ENCODE measurements around the gene MEX3C.
A peak's percentile ranks its signal among the peaks of the same experiment; 100 is the strongest.

The MEX3C gene

GRCh38 chr18:51229328-51229727 lies 31.8 kb upstream of the MEX3C start:
- no peak for DNase-seq (ENCODE audit: low read depth)
- no peak overlapping the region for H3K4me3 ChIP-seq (ENCODE audit: low read depth, low read length)
- TF ChIP-seq MAX (IDR thresholded peaks at IDR 0.05; ENCODE audit: low read depth, low read length) (no peak), POLR2A (IDR thresholded peaks at IDR 0.05; ENCODE audit: extremely low read depth, insufficient read length) (no peak), MYC (IDR thresholded peaks at IDR 0.05; ENCODE audit: low read depth, low read length) (no peak), CTCF (IDR thresholded peaks at IDR 0.05; ENCODE audit: low read depth, low read length) (no peak)

GRCh38 chr18:51227660-51228059 lies 30.2 kb upstream of the MEX3C start:
- no peak for DNase-seq (ENCODE audit: low read depth)
- TF ChIP-seq POLR2A (IDR thresholded peaks at IDR 0.05; ENCODE audit: extremely low read depth, insufficient read length) (no peak), MYC (IDR thresholded peaks at IDR 0.05; ENCODE audit: low read depth, low read length) (no peak), CTCF (IDR thresholded peaks at IDR 0.05; ENCODE audit: low read depth, low read length) (no peak), MAX (IDR thresholded peaks at IDR 0.05; ENCODE audit: low read depth, low read length) (no peak)

GRCh38 chr18:51226587-51227350 lies 29.3 kb upstream of the MEX3C start:
- TF ChIP-seq POLR2A (IDR thresholded peaks at IDR 0.05; ENCODE audit: extremely low read depth, insufficient read length) = no peak
- TF ChIP-seq MAX (IDR thresholded peaks at IDR 0.05; ENCODE audit: low read depth, low read length) = no peak
- no peak for TF ChIP-seq CTCF (IDR thresholded peaks at IDR 0.05; ENCODE audit: low read depth, low read length)
- no peak for TF ChIP-seq MYC (IDR thresholded peaks at IDR 0.05; ENCODE audit: low read depth, low read length)
- DNase-seq (ENCODE audit: low read depth) = no peak
- H3K4me3 ChIP-seq (ENCODE audit: low read depth, low read length) = no peak overlapping the region

More at GRCh38 chr18:51227660-51228059, 30.2 kb upstream of the MEX3C start:
- H3K4me3 ChIP-seq (ENCODE audit: low read depth, low read length) = no peak overlapping the region

- H3K4me3 ChIP-seq (ENCODE audit: low read depth, low read length) = no peak overlapping the region
- DNase-seq (ENCODE audit: low read depth) = no peak
- TF ChIP-seq MYC (IDR thresholded peaks at IDR 0.05; ENCODE audit: low read depth, low read length) (no peak), POLR2A (IDR thresholded peaks at IDR 0.05; ENCODE audit: extremely low read depth, insufficient read length) (no peak), MAX (IDR thresholded peaks at IDR 0.05; ENCODE audit: low read depth, low read length) (no peak), CTCF (IDR thresholded peaks at IDR 0.05; ENCODE audit: low read depth, low read length) (no peak)
Measured at GRCh38 chr18:51226068-51226467, 28.6 kb upstream of the MEX3C start.

- TF ChIP-seq MAX (IDR thresholded peaks at IDR 0.05; ENCODE audit: low read depth, low read length) = no peak
- H3K4me3 ChIP-seq (ENCODE audit: low read depth, low read length) = no peak overlapping the region
- no peak for DNase-seq (ENCODE audit: low read depth)
Measured at GRCh38 chr18:51212606-51213005, 15.1 kb upstream of the MEX3C start.

GRCh38 chr18:51211552-51211951 lies 14.1 kb upstream of the MEX3C start:
- peak; percentile 98 for DNase-seq (ENCODE audit: low read depth)
- TF ChIP-seq MAX (IDR thresholded peaks at IDR 0.05; ENCODE audit: low read depth, low read length) = no peak
- TF ChIP-seq MYC (IDR thresholded peaks at IDR 0.05; ENCODE audit: low read depth, low read length) = no peak
- no peak for TF ChIP-seq CTCF (IDR thresholded peaks at IDR 0.05; ENCODE audit: low read depth, low read length)
- TF ChIP-seq POLR2A (IDR thresholded peaks at IDR 0.05; ENCODE audit: extremely low read depth, insufficient read length) = no peak
- H3K4me3 ChIP-seq (ENCODE audit: low read depth, low read length) = no peak overlapping the region
